Measurements from ENCODE around the gene LIMS1. TPM values are rescaled to one million over a fixed set of nuclear protein-coding genes. Genes with fewer than 3 reads are reported as not detected.
"Not testable (repeated sequence)": the region's sequence is repeated elsewhere in the genome, so short reads cannot be mapped to it uniquely, and the experiment has no call there.

The LIMS1 gene
- total RNA-seq, 4 donors from 2014 or later: 37.4 to 357 (median 112) TPM

- Histone ChIP-seq H3K36me3 (no peaks in the 10 kb centered on the region), H3K27me3 (no peaks in the 10 kb centered on the region), H3K4me1 (no peaks in the 10 kb centered on the region), H3K4me3 (no peak overlapping the region), H3K27ac (no peak overlapping the region), H3K9me3 (no peaks in the 10 kb centered on the region)
- TF ChIP-seq CTCF (IDR thresholded peaks at IDR 0.05) (no peak), POLR2A (IDR thresholded peaks at IDR 0.05) (no peak)
- intact Hi-C loops (cut with DNase I; ENCODE audit: low total_unique reads): no loop called here
- no peak for DNase-seq
Measured at GRCh38 chr2:108691447-108691846, 157.2 kb downstream of the LIMS1 start.

DNA sequence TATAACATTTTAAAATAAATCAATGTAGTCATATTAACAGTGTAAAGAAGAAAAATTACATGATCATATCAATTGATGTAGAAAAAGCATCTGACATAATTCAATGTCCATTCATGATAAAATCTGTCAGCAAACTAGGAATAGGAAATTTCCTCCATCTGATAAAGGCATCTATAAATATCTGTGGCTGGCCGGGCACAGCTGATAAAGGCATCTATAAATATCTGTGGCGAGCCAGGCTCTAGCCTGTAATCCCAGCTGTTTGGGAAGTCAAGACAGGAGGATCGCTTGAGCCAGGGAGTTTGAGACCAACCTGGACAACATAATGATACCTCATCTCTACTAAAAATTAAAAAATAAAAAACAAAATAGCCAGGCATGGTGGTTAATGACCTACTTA lies 166.9 kb downstream of the LIMS1 start:
- H3K9me3 ChIP-seq: no peaks in the 10 kb centered on the region
- no peak for TF ChIP-seq POLR2A (IDR thresholded peaks at IDR 0.05)
- no peak for TF ChIP-seq CTCF (IDR thresholded peaks at IDR 0.05)
- H3K27me3 ChIP-seq: no peaks in the 10 kb centered on the region
- H3K27ac ChIP-seq: no peak overlapping the region
- H3K4me1 ChIP-seq: no peaks in the 10 kb centered on the region
- no peaks in the 10 kb centered on the region for H3K36me3 ChIP-seq
- intact Hi-C loops (cut with DNase I; ENCODE audit: low total_unique reads): no loop called here
- H3K4me3 ChIP-seq: no peak overlapping the region
- DNase-seq: no peak

DNA sequence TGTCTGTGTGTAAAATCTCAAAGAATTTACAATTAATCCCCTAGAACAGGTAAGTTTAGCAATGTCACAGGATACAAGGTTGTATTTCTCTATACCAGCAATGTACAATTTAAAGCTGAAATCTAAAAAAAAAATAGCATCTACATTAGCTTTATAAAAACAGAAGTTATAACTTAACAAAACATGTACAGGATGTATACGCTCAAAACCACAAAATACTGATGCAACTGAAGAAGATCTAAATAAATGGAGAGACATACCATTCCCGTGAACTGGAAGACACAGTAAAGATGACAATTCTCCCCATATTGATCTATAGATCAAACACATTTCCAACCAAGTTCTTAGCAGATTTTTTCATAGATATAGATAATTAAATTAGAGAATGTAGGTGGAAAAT lies 167.5 kb downstream of the LIMS1 start:
- no peak for TF ChIP-seq POLR2A (IDR thresholded peaks at IDR 0.05)
- TF ChIP-seq CTCF (IDR thresholded peaks at IDR 0.05): no peak
- no peaks in the 10 kb centered on the region for H3K9me3 ChIP-seq
- intact Hi-C loops (cut with DNase I; ENCODE audit: low total_unique reads): no loop called here

DNA sequence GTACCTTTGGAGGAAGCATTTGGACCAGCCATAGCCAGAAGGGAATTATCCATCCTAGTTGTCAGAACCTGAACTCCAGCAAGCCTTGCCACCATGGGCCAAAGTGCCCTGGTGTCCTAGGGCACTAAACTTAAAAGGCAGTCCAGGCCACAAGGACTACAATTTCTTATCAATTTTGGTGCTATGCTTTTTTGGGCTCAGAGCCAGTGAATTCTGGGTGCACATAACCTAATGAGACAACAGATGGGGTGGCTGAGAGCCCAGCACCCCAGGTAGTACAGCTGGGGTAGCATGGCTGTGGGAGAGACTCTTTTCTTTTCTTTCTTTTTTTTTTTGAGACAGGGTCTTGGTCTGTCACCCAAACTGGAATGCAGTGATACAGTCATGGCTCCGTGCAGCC lies 170.6 kb downstream of the LIMS1 start:
- TF ChIP-seq CTCF (IDR thresholded peaks at IDR 0.05) (no peak), POLR2A (IDR thresholded peaks at IDR 0.05) (no peak)
- no peak overlapping the region for H3K27ac ChIP-seq
- DNase-seq: no peak
- H3K27me3 ChIP-seq: no peaks in the 10 kb centered on the region
- no peak overlapping the region for H3K4me3 ChIP-seq
- intact Hi-C loops (cut with DNase I; ENCODE audit: low total_unique reads): no loop called here
- no peaks in the 10 kb centered on the region for H3K36me3 ChIP-seq
- no peaks in the 10 kb centered on the region for H3K9me3 ChIP-seq
- no peaks in the 10 kb centered on the region for H3K4me1 ChIP-seq

More for the DNA sequence above, 167.5 kb downstream of the LIMS1 start:
- Histone ChIP-seq H3K27me3 (no peaks in the 10 kb centered on the region), H3K4me3 (no peak overlapping the region), H3K36me3 (no peaks in the 10 kb centered on the region), H3K27ac (no peak overlapping the region), H3K4me1 (no peaks in the 10 kb centered on the region)
- no peak for DNase-seq

DNA sequence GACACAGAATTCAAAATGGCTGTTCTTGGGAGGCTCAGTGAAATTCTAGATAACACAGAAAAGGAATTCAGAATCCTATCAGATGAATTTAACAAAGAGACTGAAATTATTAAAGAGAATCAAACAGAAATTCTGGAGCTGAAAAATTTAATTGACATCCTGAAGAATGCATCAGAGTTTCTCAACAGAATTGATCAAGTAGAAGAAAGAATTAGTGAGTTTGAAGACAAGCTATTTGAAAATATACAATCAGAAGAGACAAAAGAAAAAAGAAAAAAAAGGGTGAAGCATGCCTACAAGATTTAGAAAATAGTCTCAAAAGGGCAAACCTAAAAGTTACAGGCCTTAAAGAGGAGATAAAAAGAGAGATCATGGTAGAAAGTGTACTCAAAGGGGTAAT lies 173.0 kb downstream of the LIMS1 start:
- intact Hi-C loops (cut with DNase I; ENCODE audit: low total_unique reads): no loop called here
- no peak for DNase-seq
- H3K27ac ChIP-seq: no peak overlapping the region
- no peak for TF ChIP-seq POLR2A (IDR thresholded peaks at IDR 0.05)
- TF ChIP-seq CTCF (IDR thresholded peaks at IDR 0.05): no peak
- H3K27me3 ChIP-seq: no peaks in the 10 kb centered on the region
- H3K36me3 ChIP-seq: no peaks in the 10 kb centered on the region
- no peaks in the 10 kb centered on the region for H3K9me3 ChIP-seq
- H3K4me3 ChIP-seq: no peak overlapping the region
- H3K4me1 ChIP-seq: no peaks in the 10 kb centered on the region

GRCh38 chr2:108716971-108717370 lies 182.7 kb downstream of the LIMS1 start:
- H3K4me3 ChIP-seq; H3K27me3 ChIP-seq; H3K9me3 ChIP-seq; intact Hi-C loops (cut with DNase I; ENCODE audit: low total_unique reads); H3K27ac ChIP-seq; DNase-seq; H3K36me3 ChIP-seq; H3K4me1 ChIP-seq: not testable (repeated sequence)
